ENCODE data around the gene ACVRL1.

The ACVRL1 gene

GRCh38 chr12:51900323-51900889 lies 6.9 kb upstream of the ACVRL1 start:
- DNase-seq = no peak

- no peak for DNase-seq
These were observed 6.0 kb upstream of the ACVRL1 start for GRCh38 chr12:51901121-51901817.

DNA sequence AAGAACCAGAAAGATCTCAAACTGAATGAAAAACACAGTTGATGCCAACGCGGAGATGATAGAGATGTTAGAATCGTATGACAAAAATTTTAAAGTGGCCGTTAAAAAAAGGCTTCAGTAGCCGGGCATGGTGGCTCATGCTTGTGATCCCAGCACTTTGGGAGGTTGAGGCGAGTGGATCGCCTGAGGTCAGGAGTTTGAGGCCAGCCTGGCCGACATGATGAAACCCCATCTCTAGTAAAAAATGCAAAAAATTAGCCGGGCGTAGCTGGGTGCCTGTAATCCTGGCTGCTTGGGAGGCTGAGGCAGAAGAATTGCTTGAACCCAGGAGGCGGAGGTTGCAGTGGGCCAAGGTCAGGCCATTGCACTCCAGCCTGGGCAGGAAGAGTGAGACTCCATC lies 5.4 kb upstream of the ACVRL1 start:
- DNase-seq = no peak

- DNase-seq = no peak
These were observed 2.3 kb upstream of the ACVRL1 start for GRCh38 chr12:51904951-51905470.

DNA sequence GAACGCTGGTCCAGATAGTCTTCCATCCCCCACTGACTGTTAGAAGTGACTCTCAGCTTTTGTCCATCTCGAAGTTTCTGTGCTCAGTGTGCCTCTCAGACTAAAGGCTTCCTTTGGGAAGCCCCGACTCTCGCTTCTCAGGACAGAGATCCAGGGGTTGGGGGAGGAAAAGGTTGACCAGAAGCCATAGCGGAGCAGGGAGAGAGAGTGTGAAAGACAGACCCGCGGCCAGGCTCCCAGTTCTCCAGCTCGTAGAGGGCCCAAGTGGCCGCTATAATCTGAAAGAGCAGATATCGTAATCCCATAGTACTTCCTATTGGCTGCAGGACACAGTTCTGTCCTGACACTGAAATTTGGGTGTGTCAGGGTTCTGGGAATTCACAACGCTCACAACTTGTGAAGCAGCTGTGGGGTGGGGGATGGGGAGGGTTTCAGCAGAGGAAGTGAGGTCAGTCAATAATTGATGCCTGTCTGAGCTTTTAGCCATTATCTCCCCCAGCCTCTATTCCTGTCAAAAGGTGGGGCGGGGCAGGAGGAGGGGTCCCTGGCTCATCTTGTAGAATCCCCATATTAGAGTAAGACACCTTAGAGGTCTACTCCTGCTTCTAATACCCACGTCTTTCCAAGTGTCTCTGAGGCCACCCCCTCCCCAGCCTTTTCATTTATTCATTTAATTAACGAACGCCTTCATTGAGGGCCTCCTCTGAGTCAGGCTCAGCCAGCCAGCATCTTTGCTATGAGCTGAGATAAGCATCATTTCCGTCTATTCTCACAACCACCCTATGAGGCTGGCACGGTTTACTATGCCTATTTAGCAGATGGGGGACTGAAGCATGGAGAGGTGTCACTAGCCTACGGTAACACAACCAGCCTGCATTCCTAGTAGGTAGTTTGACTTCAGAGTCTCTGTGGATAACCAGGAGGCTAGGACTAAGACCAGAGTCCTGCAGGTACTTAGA lies 1.6 kb upstream of the ACVRL1 start:
- no peak for DNase-seq

GRCh38 chr12:51906430-51907082 lies 748 bp upstream of the ACVRL1 start:
- DNase-seq = no peak

- DNase-seq = no peak
These were observed 637 bp downstream of the ACVRL1 start for GRCh38 chr12:51907856-51908425.

- DNase-seq = no peak
These were observed 1.7 kb downstream of the ACVRL1 start for GRCh38 chr12:51908876-51909592.

DNA sequence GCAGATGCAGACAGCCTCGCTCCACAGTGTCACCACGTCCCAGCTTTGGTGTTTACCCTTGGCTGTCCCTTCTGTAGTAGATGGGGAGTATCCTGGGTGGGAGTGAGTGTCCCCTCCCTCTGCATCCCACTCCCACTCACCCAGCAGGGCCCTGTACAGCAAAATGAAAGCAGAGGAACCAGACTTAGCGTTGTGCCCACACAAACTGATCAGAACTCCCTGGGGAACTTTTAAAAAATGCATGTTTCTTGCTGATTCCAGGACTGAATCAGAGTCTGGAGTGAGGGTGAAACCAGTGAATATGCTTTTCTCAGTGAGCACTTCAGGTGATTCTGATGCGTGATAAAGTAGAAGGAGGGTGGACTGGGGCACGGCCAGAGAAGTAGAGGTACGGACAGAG lies 2.9 kb downstream of the ACVRL1 start:
- DNase-seq = no peak

DNA sequence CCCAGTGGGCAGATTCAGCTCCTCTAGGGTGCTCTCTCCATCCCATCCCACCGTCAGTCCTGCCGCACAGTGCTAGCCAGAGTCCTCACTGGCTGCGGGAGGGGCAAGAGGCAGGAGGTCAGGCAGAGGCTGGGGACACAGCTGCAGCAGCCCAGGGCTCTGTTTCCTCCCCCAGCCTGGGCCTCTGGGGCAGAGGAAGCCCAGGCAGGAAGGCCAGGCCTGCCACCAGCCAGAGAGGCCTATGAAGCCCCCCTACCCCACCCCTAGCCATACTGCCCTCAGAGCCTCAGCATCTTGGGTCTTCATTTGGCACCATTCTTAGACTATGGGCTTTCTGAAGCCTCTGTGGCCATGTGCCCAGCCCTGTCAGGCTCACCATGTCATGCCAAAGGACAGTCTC lies 3.4 kb downstream of the ACVRL1 start:
- DNase-seq = no peak

GRCh38 chr12:51911307-51911706 lies 4.0 kb downstream of the ACVRL1 start:
- no peak for DNase-seq

DNA sequence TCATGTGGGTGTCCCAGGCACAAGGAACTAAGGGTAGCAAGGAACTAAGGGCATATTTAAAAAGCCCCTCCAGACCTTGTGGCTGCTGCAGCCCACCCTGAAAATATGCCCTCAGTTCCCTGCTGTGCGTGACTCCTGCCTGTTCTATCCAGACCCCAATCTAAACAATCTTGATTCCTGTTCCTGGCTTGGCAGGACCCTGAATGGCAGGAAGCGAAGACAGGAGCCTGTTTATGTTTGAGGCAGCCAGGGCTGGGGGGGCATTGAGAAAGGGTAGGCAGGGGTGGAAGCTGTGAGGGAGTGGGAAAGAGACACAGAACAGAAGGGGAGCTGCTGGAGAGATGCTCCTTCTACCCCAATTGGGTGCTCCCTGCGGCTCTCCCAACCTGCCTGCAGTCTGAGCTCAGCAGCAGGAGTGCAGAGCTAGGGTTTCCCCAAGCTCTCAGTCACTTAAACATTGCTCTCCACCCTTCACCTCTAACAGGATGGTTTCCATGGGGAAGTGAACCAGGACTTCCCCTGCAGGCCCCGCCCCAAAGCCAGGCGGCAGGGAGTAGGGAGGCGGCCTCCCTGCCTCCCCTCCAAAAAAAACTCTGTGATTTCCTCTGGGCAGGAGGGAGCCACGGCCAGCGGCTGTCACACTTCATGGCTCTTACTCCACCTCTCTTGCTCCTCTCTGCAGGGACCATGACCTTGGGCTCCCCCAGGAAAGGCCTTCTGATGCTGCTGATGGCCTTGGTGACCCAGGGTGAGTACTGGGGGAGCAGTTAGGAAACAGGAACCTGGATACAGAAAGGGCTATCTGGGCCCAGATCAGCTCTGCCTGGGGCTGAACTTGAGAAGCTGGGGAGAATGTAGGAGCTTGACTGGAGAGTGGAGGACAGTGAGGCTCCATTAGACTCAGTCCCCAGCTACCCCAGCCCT lies 4.7 kb downstream of the ACVRL1 start:
- DNase-seq = no peak

DNA sequence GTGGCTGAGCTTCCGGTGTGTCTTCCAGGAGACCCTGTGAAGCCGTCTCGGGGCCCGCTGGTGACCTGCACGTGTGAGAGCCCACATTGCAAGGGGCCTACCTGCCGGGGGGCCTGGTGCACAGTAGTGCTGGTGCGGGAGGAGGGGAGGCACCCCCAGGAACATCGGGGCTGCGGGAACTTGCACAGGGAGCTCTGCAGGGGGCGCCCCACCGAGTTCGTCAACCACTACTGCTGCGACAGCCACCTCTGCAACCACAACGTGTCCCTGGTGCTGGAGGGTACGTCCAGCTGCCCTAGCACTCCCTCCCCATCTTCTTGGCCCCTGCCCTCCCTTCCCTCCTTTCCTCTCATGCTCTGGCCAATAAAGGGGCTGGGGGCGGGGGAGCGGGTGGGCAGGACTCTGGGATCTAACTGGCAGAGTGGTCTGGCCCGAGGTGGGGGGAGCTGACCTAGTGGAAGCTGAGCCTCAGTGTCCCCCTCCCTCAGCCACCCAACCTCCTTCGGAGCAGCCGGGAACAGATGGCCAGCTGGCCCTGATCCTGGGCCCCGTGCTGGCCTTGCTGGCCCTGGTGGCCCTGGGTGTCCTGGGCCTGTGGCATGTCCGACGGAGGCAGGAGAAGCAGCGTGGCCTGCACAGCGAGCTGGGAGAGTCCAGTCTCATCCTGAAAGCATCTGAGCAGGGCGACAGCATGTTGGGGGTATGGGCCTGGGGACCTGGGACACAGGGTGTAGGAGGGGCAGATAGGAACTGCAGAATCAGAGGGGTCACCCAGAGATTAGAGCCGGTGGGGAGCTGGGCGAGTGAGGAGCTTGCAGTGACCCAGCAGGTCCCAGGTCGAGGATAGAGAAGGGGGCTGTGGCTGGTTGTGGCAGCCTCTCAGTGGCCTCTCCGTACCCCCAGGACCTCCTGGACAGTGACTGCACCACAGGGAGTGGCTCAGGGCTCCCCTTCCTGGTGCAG lies 6.0 kb downstream of the ACVRL1 start:
- no peak for DNase-seq

DNA sequence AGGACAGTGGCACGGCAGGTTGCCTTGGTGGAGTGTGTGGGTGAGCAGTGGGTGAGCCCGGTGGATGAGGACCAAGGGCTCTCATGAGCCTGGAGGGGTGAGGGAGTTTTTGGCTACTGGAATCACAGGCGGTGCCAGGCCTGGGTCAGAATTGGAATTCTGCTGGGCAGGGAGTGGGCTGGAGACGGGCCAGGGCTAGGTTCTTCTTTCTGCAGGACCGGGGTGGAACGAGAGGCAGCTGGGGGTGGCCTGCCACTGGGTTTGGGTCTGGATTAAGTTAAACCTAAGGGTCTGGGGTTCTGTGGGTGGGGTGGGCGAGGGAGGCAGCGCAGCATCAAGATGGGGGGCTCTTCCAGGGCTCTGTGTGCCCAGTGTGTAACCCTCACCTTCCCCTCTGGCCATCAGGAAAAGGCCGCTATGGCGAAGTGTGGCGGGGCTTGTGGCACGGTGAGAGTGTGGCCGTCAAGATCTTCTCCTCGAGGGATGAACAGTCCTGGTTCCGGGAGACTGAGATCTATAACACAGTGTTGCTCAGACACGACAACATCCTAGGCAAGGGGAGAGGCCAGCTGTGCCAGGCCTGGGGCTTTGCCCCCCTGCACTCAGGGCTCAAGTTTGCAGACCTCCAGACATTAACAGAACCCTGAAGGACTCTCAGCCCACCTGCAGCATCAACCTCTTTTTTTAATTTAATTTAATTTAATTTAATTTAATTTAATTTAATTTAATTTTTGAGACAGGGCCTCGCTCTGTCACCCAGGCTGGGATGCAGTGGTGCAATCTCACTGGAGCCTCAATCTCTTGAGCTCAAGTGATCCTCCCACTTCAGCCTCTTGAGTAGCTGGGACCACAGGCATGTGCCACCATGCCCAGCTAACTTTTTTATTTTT lies 7.0 kb downstream of the ACVRL1 start:
- DNase-seq = no peak

DNA sequence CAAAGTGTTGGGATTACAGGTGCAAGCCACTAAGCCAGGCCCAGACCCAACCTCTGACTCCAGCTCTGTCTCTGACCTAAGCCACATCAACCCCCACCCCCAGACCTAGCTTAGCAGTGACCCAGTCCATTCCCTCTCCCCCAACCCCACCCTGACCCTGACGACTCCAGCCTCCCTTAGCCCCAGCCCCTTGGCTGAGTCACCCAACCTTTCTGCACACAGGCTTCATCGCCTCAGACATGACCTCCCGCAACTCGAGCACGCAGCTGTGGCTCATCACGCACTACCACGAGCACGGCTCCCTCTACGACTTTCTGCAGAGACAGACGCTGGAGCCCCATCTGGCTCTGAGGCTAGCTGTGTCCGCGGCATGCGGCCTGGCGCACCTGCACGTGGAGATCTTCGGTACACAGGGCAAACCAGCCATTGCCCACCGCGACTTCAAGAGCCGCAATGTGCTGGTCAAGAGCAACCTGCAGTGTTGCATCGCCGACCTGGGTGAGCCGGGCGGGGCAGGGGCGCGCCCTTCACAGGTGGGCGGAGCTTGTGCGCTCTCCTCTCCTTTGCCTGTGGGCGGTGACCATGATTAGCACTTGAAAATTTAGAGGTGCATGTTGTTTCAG lies 7.8 kb downstream of the ACVRL1 start:
- DNase-seq = no peak

GRCh38 chr12:51915951-51916350 lies 8.6 kb downstream of the ACVRL1 start:
- DNase-seq = no peak

- no peak for DNase-seq
These were observed 9.8 kb downstream of the ACVRL1 start for GRCh38 chr12:51917041-51917590.

Data from midbrain (tissue), 1 donor.